Coronary artery (tissue), 2 donors: ENCODE data around the gene SYTL5.
"Not testable (repeated sequence)": the region's sequence is repeated elsewhere in the genome, so short reads cannot be mapped to it uniquely, and the experiment has no call there.

ENCODE experiments used
- DNase-seq: peaks from one replicate; pipeline ENCODE4 v3.0.0-alpha.2; 2017; ENCODE audit warnings: low spot score
- H3K27ac ChIP-seq, 2 donors: fragments of 200-600 bp; sonication (generic); one replicate each; pipeline ENCODE4 v1.5.1; 2016 to 2019
- H3K4me3 ChIP-seq: fragments of 200-600 bp; sonication (generic); 2 replicates; pipeline ENCODE4 v1.5.1; 2016; ENCODE audit warnings: mild to moderate bottlenecking, moderate library complexity
- TF ChIP-seq, protein P1 (sequence below): fragments of 200-600 bp; sonication (generic); IDR thresholded peaks from one replicate; pipeline ENCODE4 v1.5.1; 2019; ENCODE audit warnings: antibody characterized with exemption

The SYTL5 gene

DNA sequence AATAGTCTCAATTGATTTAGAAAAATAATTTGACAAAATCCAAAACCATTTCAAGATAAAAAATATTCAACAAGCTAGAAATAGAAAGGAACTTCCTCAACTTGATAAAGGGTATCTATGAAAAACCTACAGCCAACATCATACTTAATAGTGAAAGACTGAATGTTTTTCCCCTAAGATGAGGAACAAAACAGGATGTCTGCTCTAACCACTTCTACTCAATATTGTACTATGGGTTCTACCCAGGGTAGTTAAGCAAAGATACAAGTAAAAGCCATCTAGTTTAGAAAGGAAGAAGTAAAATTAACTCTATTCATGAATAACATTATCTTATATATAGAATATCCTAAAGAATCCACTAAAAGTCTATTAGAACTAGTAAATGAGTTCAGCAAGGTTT, 21.5 kb upstream of the SYTL5 start:
- Histone ChIP-seq H3K4me3 (no peak overlapping the region), H3K27ac (no peak overlapping the region)
- no peak for DNase-seq
- TF ChIP-seq, protein P1, sequence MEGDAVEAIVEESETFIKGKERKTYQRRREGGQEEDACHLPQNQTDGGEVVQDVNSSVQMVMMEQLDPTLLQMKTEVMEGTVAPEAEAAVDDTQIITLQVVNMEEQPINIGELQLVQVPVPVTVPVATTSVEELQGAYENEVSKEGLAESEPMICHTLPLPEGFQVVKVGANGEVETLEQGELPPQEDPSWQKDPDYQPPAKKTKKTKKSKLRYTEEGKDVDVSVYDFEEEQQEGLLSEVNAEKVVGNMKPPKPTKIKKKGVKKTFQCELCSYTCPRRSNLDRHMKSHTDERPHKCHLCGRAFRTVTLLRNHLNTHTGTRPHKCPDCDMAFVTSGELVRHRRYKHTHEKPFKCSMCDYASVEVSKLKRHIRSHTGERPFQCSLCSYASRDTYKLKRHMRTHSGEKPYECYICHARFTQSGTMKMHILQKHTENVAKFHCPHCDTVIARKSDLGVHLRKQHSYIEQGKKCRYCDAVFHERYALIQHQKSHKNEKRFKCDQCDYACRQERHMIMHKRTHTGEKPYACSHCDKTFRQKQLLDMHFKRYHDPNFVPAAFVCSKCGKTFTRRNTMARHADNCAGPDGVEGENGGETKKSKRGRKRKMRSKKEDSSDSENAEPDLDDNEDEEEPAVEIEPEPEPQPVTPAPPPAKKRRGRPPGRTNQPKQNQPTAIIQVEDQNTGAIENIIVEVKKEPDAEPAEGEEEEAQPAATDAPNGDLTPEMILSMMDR: no peak

DNA sequence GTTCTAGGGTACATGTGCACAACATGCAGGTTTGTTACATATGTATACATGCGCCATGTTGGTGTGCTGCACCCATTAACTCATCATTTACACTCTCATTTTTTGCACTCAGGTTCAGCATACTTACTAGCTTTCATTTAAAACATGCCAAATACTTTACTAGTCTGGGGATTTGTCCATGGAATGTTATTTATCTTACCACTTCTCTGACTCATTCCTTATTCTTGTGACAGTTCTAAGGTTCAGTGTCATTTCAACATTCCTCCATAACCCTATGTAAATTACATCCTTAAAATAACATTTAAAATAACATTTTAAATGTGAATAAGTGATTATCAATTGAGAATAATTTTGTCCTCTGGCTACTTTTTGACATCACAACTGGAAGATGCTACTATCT, 19.5 kb upstream of the SYTL5 start:
- DNase-seq: no peak
- Histone ChIP-seq H3K27ac (no peak overlapping the region), H3K4me3 (no peak overlapping the region)
- TF ChIP-seq, protein P1: no peak

DNA sequence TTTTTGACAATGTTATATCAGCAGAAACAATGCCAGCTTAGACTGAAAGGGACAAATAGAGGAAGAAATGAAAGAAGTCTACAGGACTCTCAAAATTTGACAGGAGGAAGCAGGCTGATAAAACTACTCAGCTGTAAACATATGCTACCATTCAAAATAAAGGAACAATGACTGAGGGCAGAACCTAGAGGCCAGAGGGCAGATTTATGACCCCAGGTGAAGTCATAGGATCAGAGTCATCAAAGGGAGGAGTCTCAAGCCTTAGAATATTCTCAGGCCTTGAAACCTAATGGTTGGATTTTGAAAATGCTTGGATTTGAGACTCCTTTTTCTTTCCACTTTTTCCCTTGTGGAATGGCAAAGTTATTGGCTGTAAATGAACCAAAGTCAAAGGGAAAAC, 17.0 kb upstream of the SYTL5 start:
- TF ChIP-seq, protein P1: no peak
- no peak overlapping the region for H3K4me3 ChIP-seq
- DNase-seq: no peak
- no peak overlapping the region for H3K27ac ChIP-seq

DNA sequence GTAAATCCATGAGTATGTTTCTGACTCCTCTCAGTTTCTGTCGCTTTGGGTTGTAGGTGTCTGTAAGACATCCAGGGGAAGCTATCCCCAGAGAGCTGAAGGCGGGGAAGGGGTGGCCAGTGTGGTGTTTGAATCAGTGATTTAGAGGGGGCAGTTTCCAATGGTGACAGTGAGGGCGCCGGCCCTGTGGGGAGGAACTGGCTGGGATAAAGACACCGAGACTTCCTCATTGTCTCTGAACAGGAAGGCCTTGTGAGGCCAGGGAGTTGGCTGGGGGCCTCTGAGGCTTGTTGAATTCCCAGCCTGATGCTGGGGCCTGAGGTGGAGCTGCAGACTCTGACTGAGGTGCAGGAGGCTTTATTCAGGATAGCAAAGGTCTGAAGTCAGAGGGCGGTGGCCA, 15.1 kb upstream of the SYTL5 start:
- H3K4me3 ChIP-seq, DNase-seq, H3K27ac ChIP-seq: not testable (repeated sequence)

DNA sequence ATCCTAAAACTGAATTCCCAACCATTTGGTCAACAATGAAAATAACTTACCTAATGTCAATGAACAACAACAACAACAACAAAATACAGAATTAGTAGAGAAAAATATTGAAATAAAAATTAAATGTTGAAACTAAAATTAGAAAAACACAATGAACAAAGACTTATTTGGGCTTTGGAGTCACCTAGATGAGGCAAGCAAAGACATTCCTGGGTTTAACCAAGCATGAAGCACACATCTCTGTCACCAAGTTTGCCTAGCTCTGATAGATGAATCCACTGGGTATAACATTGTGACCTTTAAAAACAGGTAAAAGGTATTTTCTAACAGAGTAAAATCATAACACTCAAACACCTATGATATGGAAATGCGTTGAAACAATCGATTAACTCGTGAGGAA, 13.2 kb upstream of the SYTL5 start:
- Histone ChIP-seq H3K4me3 (no peak overlapping the region), H3K27ac (no peak overlapping the region)
- TF ChIP-seq, protein P1: no peak
- DNase-seq: no peak

DNA sequence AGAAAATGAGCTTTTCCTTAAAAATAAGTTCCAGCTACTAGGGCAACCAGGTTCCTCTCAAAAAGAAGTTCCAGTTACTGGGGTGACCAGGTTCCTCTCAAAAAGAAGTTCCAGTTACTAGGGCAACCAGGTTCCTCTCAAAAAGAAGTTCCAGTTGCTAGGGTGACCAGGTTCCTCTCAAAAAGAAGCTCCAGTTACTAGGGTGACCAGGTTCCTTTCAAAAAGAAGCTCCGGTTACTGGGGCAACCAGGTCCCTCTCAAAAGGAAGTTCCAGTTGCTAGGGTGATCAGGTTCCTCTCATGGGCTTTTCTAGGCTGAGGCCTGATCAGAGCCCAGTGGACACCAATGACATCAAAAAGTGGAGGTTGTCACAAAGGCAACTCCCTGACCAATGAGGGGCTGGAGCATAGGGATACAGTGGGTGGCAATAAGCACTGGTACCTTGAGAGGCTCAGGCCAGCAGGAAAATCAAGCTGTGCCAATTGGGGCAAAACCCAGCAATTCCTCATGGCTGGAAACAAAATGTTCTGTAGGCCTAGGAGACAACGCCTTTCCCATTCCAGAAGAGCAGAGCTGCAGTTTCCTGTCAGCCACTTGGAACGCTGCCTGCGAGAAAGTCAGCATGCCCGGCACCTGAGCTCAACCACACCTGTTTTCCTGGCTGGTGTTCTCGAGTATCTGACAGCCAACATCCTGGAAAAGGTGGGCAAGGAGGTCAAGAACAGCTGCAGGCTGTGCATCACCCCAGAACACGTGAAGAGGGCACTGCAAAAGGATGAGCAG, 12.3 kb upstream of the SYTL5 start:
- no peak for DNase-seq
- TF ChIP-seq, protein P1: no peak
- Histone ChIP-seq H3K4me3 (no peak overlapping the region), H3K27ac (no peak overlapping the region)

DNA sequence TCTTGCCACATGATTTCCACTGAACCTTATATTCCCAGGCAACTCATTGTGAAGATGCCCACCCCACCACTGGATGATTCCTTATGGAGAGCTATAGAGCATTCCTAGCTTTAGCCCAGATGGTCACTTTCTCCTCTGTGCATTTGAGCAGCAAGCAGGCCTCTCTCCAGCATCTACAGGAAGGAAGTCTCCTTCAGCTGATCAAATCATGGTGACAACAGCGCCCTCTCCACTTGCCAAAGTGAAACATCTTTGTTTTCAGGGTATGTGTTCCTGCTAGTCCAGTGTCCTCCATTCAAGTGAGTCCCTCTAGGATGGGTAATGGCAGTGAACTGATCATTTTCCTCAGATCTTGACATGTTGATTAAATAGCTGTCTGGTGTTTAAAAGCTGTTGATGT, 10.9 kb upstream of the SYTL5 start:
- Histone ChIP-seq H3K27ac (no peak overlapping the region), H3K4me3 (no peak overlapping the region)
- no peak for DNase-seq
- TF ChIP-seq, protein P1: no peak
